HCT116 (cell line): ENCODE measurements around the gene MRPL47. TPM values are rescaled to one million over a fixed set of nuclear protein-coding genes. Genes with fewer than 3 reads are reported as not detected.

Experiments
- ATAC-seq: fragments of 200-7000 bp; cut with Tn5 transposase; 2 replicates; pipeline ENCODE4 v1.9.1; 2020; ENCODE audit warnings: mild to moderate bottlenecking, moderate library complexity
- BruUV-seq: library from RNA; stranded (reverse); fragments of 400-500 nt; replicated peaks from 2 replicates; lab custom pipeline; 2021; lab: Mats Ljungman, UMichigan
- CTCF ChIA-PET: fragments of 300-600 bp; sonication (Branson Sonifier 250); formaldehyde crosslinking; loops from one replicate; lab custom pipeline; 2021; ENCODE audit warnings: antibody characterized with exemption; lab: Charles Lee
- POLR2A ChIA-PET: fragments of 300-600, 350-600 bp; sonication (Branson Sonifier 250); formaldehyde crosslinking; loops from one replicate; lab custom pipeline; 2021; ENCODE audit warnings: antibody characterized with exemption; lab: Charles Lee
- RAD21 ChIA-PET, 2 experiments: fragments of 300-600 bp; sonication (Branson Sonifier 250); formaldehyde crosslinking; loops; one replicate each; lab custom pipeline; 2023; ENCODE audit warnings: low total read pairs in 2 of 2; ENCODE audit not compliant: uncharacterized antibody in 2 of 2, unreplicated experiment in 2 of 2, low non-redundant PET in 1 of 2; lab: Charles Lee
- DNase-seq: peaks from one replicate; pipeline ENCODE4 v3.0.0-alpha.2; 2010; ENCODE audit warnings: low read depth, low spot score
- H2AFZ ChIP-seq: fragments of 200-600 bp; shearing (Covaris generic), sonication (generic); 2 replicates; pipeline ENCODE4 v1.6.1; 2017; ENCODE audit warnings: low read depth, mixed run types, mixed read lengths, antibody characterized with exemption, low read length; ENCODE audit not compliant: poor library complexity, severe bottlenecking
- H3K27ac ChIP-seq: 2 replicates; pipeline ENCODE4 v1.5.1; 2012; ENCODE audit warnings: low read depth, low read length
- H3K27me3 ChIP-seq: fragments of 200-600 bp; sonication (generic); 2 replicates; pipeline ENCODE4 v1.6.1; 2016; ENCODE audit warnings: mixed run types, low read length, mixed read lengths; ENCODE audit not compliant: insufficient read depth
- H3K36me3 ChIP-seq, 2 experiments: fragments of 200-500 bp in 1 of 2; fragments of 200-600 bp in 1 of 2; sonication (Bioruptor generic) in 1 of 2; sonication (generic) in 1 of 2; 2 replicates each; pipeline versions ENCODE4 v1.5.1 to v1.6.1; 2014 to 2016; ENCODE audit warnings: low read length in 2 of 2, inconsistent platforms in 1 of 2, mixed read lengths in 1 of 2, mixed run types in 1 of 2; ENCODE audit not compliant: insufficient read depth in 2 of 2, control insufficient read depth in 1 of 2
- H3K4me1 ChIP-seq, 2 experiments: fragments of 200-600 bp in 1 of 2; sonication (generic) in 1 of 2; 2 replicates each; pipeline versions ENCODE4 v1.5.1 to v1.6.1; 2012 to 2017; ENCODE audit warnings: low read length in 2 of 2, inconsistent platforms in 1 of 2, mild to moderate bottlenecking in 1 of 2, mixed read lengths in 1 of 2, mixed run types in 1 of 2, moderate library complexity in 1 of 2; ENCODE audit not compliant: insufficient read depth in 2 of 2, control insufficient read depth in 1 of 2
- H3K4me2 ChIP-seq: fragments of 200-600 bp; sonication (generic); 2 replicates; pipeline ENCODE4 v1.6.1; 2017; ENCODE audit warnings: mixed run types, low read length, mixed read lengths
- H3K4me3 ChIP-seq, 2 experiments: fragments of 200-600 bp in 1 of 2; sonication (generic) in 1 of 2; replicated peaks in 1 of 2; 2 replicates each; pipeline ENCODE4 v1.5.1; 2011 to 2016; ENCODE audit warnings: low read length in 2 of 2, control low read depth in 1 of 2, low read depth in 1 of 2, mild to moderate bottlenecking in 1 of 2, mixed read lengths in 1 of 2, mixed run types in 1 of 2
- H3K79me2 ChIP-seq: fragments of 200-600 bp; sonication (generic); 2 replicates; pipeline ENCODE4 v1.6.1; 2017; ENCODE audit warnings: mild to moderate bottlenecking, mixed run types, low read length, moderate library complexity, mixed read lengths; ENCODE audit not compliant: insufficient read depth
- H3K9ac ChIP-seq: fragments of 200-600 bp; sonication (generic); 2 replicates; pipeline ENCODE4 v1.6.1; 2016; ENCODE audit warnings: low read length, mixed read lengths
- H3K9me2 ChIP-seq: fragments of 200-600 bp; sonication (generic), shearing (Covaris generic); 2 replicates; pipeline ENCODE4 v1.6.1; 2017; ENCODE audit warnings: mixed run types, mild to moderate bottlenecking, moderate library complexity; ENCODE audit not compliant: insufficient read depth
- H3K9me3 ChIP-seq, 2 experiments: fragments of 200-500 bp in 1 of 2; fragments of 200-600 bp in 1 of 2; sonication (Bioruptor generic) in 1 of 2; sonication (generic) in 1 of 2; 2 replicates each; pipeline ENCODE4 v1.6.1; 2014 to 2017; ENCODE audit warnings: low read length in 2 of 2, mixed read lengths in 2 of 2, inconsistent platforms in 1 of 2, low read depth in 1 of 2, mild to moderate bottlenecking in 1 of 2, mixed run types in 1 of 2, moderate library complexity in 1 of 2; ENCODE audit not compliant: control insufficient read depth in 1 of 2, insufficient read depth in 1 of 2
- H4K20me1 ChIP-seq: fragments of 200-600 bp; sonication (generic), shearing (Covaris generic); 2 replicates; pipeline ENCODE4 v1.6.1; 2017; ENCODE audit warnings: mixed run types, mild to moderate bottlenecking, moderate library complexity; ENCODE audit not compliant: insufficient read depth
- CEBPB ChIP-seq: IDR thresholded peaks from 2 replicates; pipeline ENCODE4 v1.6.1; 2012; ENCODE audit warnings: low read depth
- EZH2 ChIP-seq: fragments of 200-600 bp; sonication (generic); IDR thresholded peaks from 2 replicates; pipeline ENCODE4 v1.6.1; 2017; ENCODE audit warnings: antibody characterized with exemption, mixed run types
- MAX ChIP-seq: IDR thresholded peaks from 2 replicates; pipeline ENCODE4 v1.6.1; 2012
- RAD21 ChIP-seq: IDR thresholded peaks from 2 replicates; pipeline ENCODE4 v1.6.1; 2012; ENCODE audit warnings: low read depth, mild to moderate bottlenecking
- SIN3A ChIP-seq: IDR thresholded peaks from 2 replicates; pipeline ENCODE4 v1.6.1; 2012; ENCODE audit warnings: low read depth
- SP1 ChIP-seq: IDR thresholded peaks from 2 replicates; pipeline ENCODE4 v1.6.1; 2012; ENCODE audit warnings: low read depth
- TCF7L2 ChIP-seq: IDR thresholded peaks from 2 replicates; pipeline ENCODE4 v1.7.0; 2011; ENCODE audit warnings: borderline replicate concordance, inconsistent platforms; ENCODE audit not compliant: insufficient read depth, insufficient read length; ENCODE audit errors: extremely low read depth
- ZNF274 ChIP-seq: fragments of 200-500 bp; sonication (Bioruptor generic); IDR thresholded peaks from 2 replicates; pipeline ENCODE4 v1.6.1; 2014; ENCODE audit warnings: mild to moderate bottlenecking, low read depth, low read length, inconsistent platforms
- intact Hi-C: fragments of 100-400 bp; cut with micrococcal nuclease; formaldehyde crosslinking; loops from 2 replicates; pipeline ENCODE4 v1.10.0; 2022
- total RNA-seq: library from RNA; stranded (reverse); gene quantifications from one replicate; pipeline ENCODE4 v1.2.1, GENCODE V29; 2021; ENCODE audit not compliant: unreplicated experiment

Gene MRPL47
- total RNA-seq, 1 experiment from 2014 or later = 52.3 TPM

- no peak for ATAC-seq
- intact Hi-C loops = no loop called here
Measured at GRCh38 chr3:179608931-179609720, 4.7 kb upstream of the MRPL47 start.

GRCh38 chr3:179606534-179607085, 2.2 kb upstream of the MRPL47 start:
- Histone ChIP-seq H2AFZ (no peak overlapping the region), H3K4me3 (no peak overlapping the region), H3K4me2 (no peak overlapping the region), H3K79me2 (peaks cover 86% of the 10 kb centered on the region), H4K20me1 (no peaks in the 10 kb centered on the region), H3K27ac (no peak overlapping the region), H3K27me3 (no peaks in the 10 kb centered on the region), H3K9ac (no peak overlapping the region), H3K9me2 (no peaks in the 10 kb centered on the region), H3K9me3 (no peaks in the 10 kb centered on the region), H3K4me1 (peaks cover 5 to 8% of the 10 kb centered on the region in 2 experiments; a peak in 3 of 4 replicates), H3K36me3 (peaks cover 0 to 5% of the 10 kb centered on the region in 2 experiments; a peak in 1 of 4 replicates)
- POLR2A ChIA-PET = no interaction called here
- RAD21 ChIA-PET = no interaction called here
- ATAC-seq (no peak), DNase-seq (no peak)
- intact Hi-C loops = no loop called here
- CTCF ChIA-PET = no interaction called here
- no TSS peak for BruUV-seq
- TF ChIP-seq ZNF274 (no peak), MAX (no peak), RAD21 (no peak), TCF7L2 (no peak), SIN3A (no peak), EZH2 (no peak), SP1 (no peak), CEBPB (no peak)

More at GRCh38 chr3:179608931-179609720, 4.7 kb upstream of the MRPL47 start:
- no peak overlapping the region for H3K27ac ChIP-seq
- no peak overlapping the region for H3K4me3 ChIP-seq
- no peak for DNase-seq
- no peak overlapping the region for H2AFZ ChIP-seq
- H3K4me2 ChIP-seq = no peak overlapping the region
- POLR2A ChIA-PET = no interaction called here
- no peaks in the 10 kb centered on the region for H3K4me1 ChIP-seq
- no peaks in the 10 kb centered on the region for H4K20me1 ChIP-seq
- H3K9ac ChIP-seq = no peak overlapping the region
- H3K79me2 ChIP-seq = peaks cover 72% of the 10 kb centered on the region
- no peak for TF ChIP-seq SIN3A
- no peak for TF ChIP-seq EZH2
- CTCF ChIA-PET = no interaction called here
- RAD21 ChIA-PET = no interaction called here
- H3K27me3 ChIP-seq = no peaks in the 10 kb centered on the region
- H3K9me3 ChIP-seq = no peaks in the 10 kb centered on the region
- H3K36me3 ChIP-seq = 0 out of 4 replicates have a peak, but pooled peaks cover 0 to 11% of the 10 kb centered on the region in 2 experiments
- H3K9me2 ChIP-seq = no peaks in the 10 kb centered on the region
- no TSS peak for BruUV-seq
